ENCODE data around the gene CCL7.

CCL7 gene

GRCh38 chr17:34287875-34288274 lies 17.9 kb downstream of the CCL7 start:
- no peak for DNase-seq (ENCODE audit: low read depth in 2 of 2)

- DNase-seq (ENCODE audit: low read depth in 2 of 2), result no peak
Observed at GRCh38 chr17:34290586-34290985, 20.6 kb downstream of the CCL7 start.

GRCh38 chr17:34291721-34292348 lies 21.8 kb downstream of the CCL7 start:
- DNase-seq (ENCODE audit: low read depth in 2 of 2), result no peak

- DNase-seq (ENCODE audit: low read depth in 2 of 2), result no peak
Observed at GRCh38 chr17:34299027-34299426, 29.0 kb downstream of the CCL7 start.

GRCh38 chr17:34299956-34300577 lies 30.0 kb downstream of the CCL7 start:
- DNase-seq (ENCODE audit: low read depth in 2 of 2), result no peak

GRCh38 chr17:34300652-34301370 lies 30.8 kb downstream of the CCL7 start:
- no peak for DNase-seq (ENCODE audit: low read depth in 2 of 2)

- no peak for DNase-seq (ENCODE audit: low read depth in 2 of 2)
Observed at GRCh38 chr17:34301986-34302385, 32.0 kb downstream of the CCL7 start.

GRCh38 chr17:34302636-34303035 lies 32.6 kb downstream of the CCL7 start:
- DNase-seq (ENCODE audit: low read depth in 2 of 2), result no peak

- no peak for DNase-seq (ENCODE audit: low read depth in 2 of 2)
Observed at GRCh38 chr17:34303606-34304005, 33.6 kb downstream of the CCL7 start.

- no peak for DNase-seq (ENCODE audit: low read depth in 2 of 2)
Observed at GRCh38 chr17:34305061-34305460, 35.0 kb downstream of the CCL7 start.

- DNase-seq (ENCODE audit: low read depth in 2 of 2), result no peak
Observed at GRCh38 chr17:34305606-34306005, 35.6 kb downstream of the CCL7 start.

- DNase-seq (ENCODE audit: low read depth in 2 of 2), result no peak
Observed at GRCh38 chr17:34306466-34306865, 36.4 kb downstream of the CCL7 start.

- no peak for DNase-seq (ENCODE audit: low read depth in 2 of 2)
Observed at GRCh38 chr17:34307110-34307509, 37.1 kb downstream of the CCL7 start.

GRCh38 chr17:34308371-34308770 lies 38.4 kb downstream of the CCL7 start:
- DNase-seq (ENCODE audit: low read depth in 2 of 2), result no peak

- DNase-seq (ENCODE audit: low read depth in 2 of 2), result no peak
Observed at GRCh38 chr17:34311291-34311690, 41.3 kb downstream of the CCL7 start.

- DNase-seq (ENCODE audit: low read depth in 2 of 2), result no peak
Observed at GRCh38 chr17:34312080-34312479, 42.1 kb downstream of the CCL7 start.

- no peak for DNase-seq (ENCODE audit: low read depth in 2 of 2)
Observed at GRCh38 chr17:34313164-34313563, 43.1 kb downstream of the CCL7 start.

- DNase-seq (ENCODE audit: low read depth in 2 of 2), result no peak
Observed at GRCh38 chr17:34314279-34314678, 44.3 kb downstream of the CCL7 start.

- no peak for DNase-seq (ENCODE audit: low read depth in 2 of 2)
Observed at GRCh38 chr17:34318474-34318873, 48.5 kb downstream of the CCL7 start.

GRCh38 chr17:34319039-34319483 lies 49.0 kb downstream of the CCL7 start, which contains the start of gene CCL8:
CCL8 (plus strand) TSS chr17:34319435; CDS start chr17:34319502, 67 bp downstream.
- no peak for DNase-seq (ENCODE audit: low read depth in 2 of 2)

Measured in stimulated activated CD4-positive, alpha-beta T cell treated with anti-CD3 and anti-CD28 coated beads, Interleukin-1b, Interleukin-23, amount 100 ng/mL, for 4 hours (primary cell).